CD14-positive monocyte (primary cell): ENCODE measurements around the gene FHOD3. TPM values are rescaled to one million over a fixed set of nuclear protein-coding genes. Genes with fewer than 3 reads are reported as not detected.

ENCODE experiments used
- DNase-seq, 3 donors: peaks; one replicate each; pipeline ENCODE4 v3.0.0-alpha.2; 2011 to 2022
- H2AFZ ChIP-seq: 2 replicates; pipeline ENCODE4 v1.6.0; 2012; ENCODE audit warnings: mild to moderate bottlenecking, low read depth, low read length, inconsistent platforms; ENCODE audit not compliant: insufficient read depth, poor library complexity, severe bottlenecking
- H3K27ac ChIP-seq, 2 donors: 1 replicate in 1 of 2; 2 replicates in 1 of 2; pipeline ENCODE4 v1.5.1; 2012 to 2013; ENCODE audit warnings: low read length in 2 of 2, control low read depth in 1 of 2, inconsistent platforms in 1 of 2, low read depth in 1 of 2, mild to moderate bottlenecking in 1 of 2
- H3K27me3 ChIP-seq, 2 donors: one replicate each; pipeline versions ENCODE4 v1.6.0 to v1.6.1; 2011 to 2013; ENCODE audit warnings: low read length in 2 of 2; ENCODE audit not compliant: control insufficient read depth in 2 of 2, insufficient read depth in 2 of 2
- H3K36me3 ChIP-seq, 2 donors: replicated peaks in 1 of 2; 1 replicate in 1 of 2; 2 replicates in 1 of 2; pipeline versions ENCODE4 v1.5.1 to v1.6.1; 2012 to 2013; ENCODE audit warnings: low read length in 2 of 2, control low read depth in 1 of 2, inconsistent platforms in 1 of 2, mild to moderate bottlenecking in 1 of 2; ENCODE audit not compliant: insufficient read depth in 2 of 2, control insufficient read depth in 1 of 2
- H3K4me1 ChIP-seq, 2 donors: 1 replicate in 1 of 2; 2 replicates in 1 of 2; pipeline versions ENCODE4 v1.5.1 to v1.6.1; 2012 to 2013; ENCODE audit warnings: low read length in 2 of 2, control low read depth in 1 of 2, inconsistent platforms in 1 of 2, mild to moderate bottlenecking in 1 of 2, moderate library complexity in 1 of 2; ENCODE audit not compliant: insufficient read depth in 2 of 2, control insufficient read depth in 1 of 2
- H3K4me2 ChIP-seq: replicated peaks from 2 replicates; pipeline ENCODE3; 2012; ENCODE audit warnings: low read length, moderate library complexity, mild to moderate bottlenecking; ENCODE audit not compliant: poor library complexity, severe bottlenecking; ENCODE audit errors: extremely low read depth
- H3K4me3 ChIP-seq, 3 experiments: fragments of 200-600 bp in 1 of 3; sonication (generic) in 1 of 3; replicated peaks in 1 of 3; 1 replicate in 2 of 3; 2 replicates in 1 of 3; pipeline ENCODE4 v1.5.1; 2011 to 2013; ENCODE audit warnings: low read length in 3 of 3, mild to moderate bottlenecking in 3 of 3, control low read depth in 2 of 3, low read depth in 2 of 3, inconsistent platforms in 1 of 3, moderate library complexity in 1 of 3
- H3K79me2 ChIP-seq: 2 replicates; pipeline ENCODE4 v1.6.0; 2012; ENCODE audit warnings: mild to moderate bottlenecking, control low read depth, inconsistent platforms, low read length, moderate library complexity; ENCODE audit not compliant: insufficient read depth
- H3K9ac ChIP-seq: 2 replicates; pipeline ENCODE4 v1.6.0; 2017; ENCODE audit warnings: low read length, mild to moderate bottlenecking; ENCODE audit not compliant: insufficient read depth, poor library complexity, severe bottlenecking
- H3K9me3 ChIP-seq, 2 donors: replicated peaks in 1 of 2; 1 replicate in 1 of 2; 2 replicates in 1 of 2; pipeline versions ENCODE4 v1.5.1 to v1.6.1; 2012 to 2013; ENCODE audit warnings: low read length in 2 of 2, control low read depth in 1 of 2; ENCODE audit not compliant: control insufficient read depth in 1 of 2, insufficient read depth in 1 of 2
- H4K20me1 ChIP-seq: 2 replicates; pipeline ENCODE4 v1.6.0; 2012; ENCODE audit warnings: mild to moderate bottlenecking, low read length, control low read depth, moderate library complexity; ENCODE audit not compliant: insufficient read depth
- H3K27ac Mint-ChIP-seq, 7 donors: one replicate each; pipeline ENCODE4 v1.8.0; 2020; ENCODE audit warnings: mild to moderate bottlenecking in 7 of 7, mixed read lengths in 7 of 7, moderate library complexity in 6 of 7, inconsistent platforms in 2 of 7
- H3K27me3 Mint-ChIP-seq, 3 donors: one replicate each; pipeline ENCODE4 v1.8.0; 2021 to 2022; ENCODE audit warnings: low read depth in 3 of 3, mild to moderate bottlenecking in 3 of 3, mixed read lengths in 3 of 3, moderate library complexity in 3 of 3, inconsistent platforms in 1 of 3
- H3K36me3 Mint-ChIP-seq, 2 donors: one replicate each; pipeline ENCODE4 v1.8.0; 2020; ENCODE audit warnings: mixed read lengths in 2 of 2, inconsistent platforms in 1 of 2, mild to moderate bottlenecking in 1 of 2
- H3K4me1 Mint-ChIP-seq: one replicate; pipeline ENCODE4 v1.8.0; 2020; ENCODE audit warnings: mild to moderate bottlenecking, mixed read lengths
- H3K4me3 Mint-ChIP-seq, 2 donors: one replicate each; pipeline ENCODE4 v1.8.0; 2020; ENCODE audit warnings: mild to moderate bottlenecking in 2 of 2, mixed read lengths in 2 of 2, moderate library complexity in 1 of 2
- H3K9me3 Mint-ChIP-seq, 7 donors: one replicate each; pipeline ENCODE4 v1.8.0; 2020 to 2022; ENCODE audit warnings: mixed read lengths in 7 of 7, mild to moderate bottlenecking in 6 of 7, moderate library complexity in 6 of 7, inconsistent platforms in 2 of 7
- CTCF ChIP-seq: fragments of 200-600 bp; IDR thresholded peaks from one replicate; pipeline ENCODE4 v1.8.0; 2022; ENCODE audit warnings: antibody characterized with exemption, mild to moderate bottlenecking
- WGBS: methylation state at CpG from one replicate; pipeline ENCODE4 v1.1.5; 2013; ENCODE audit warnings: missing lambda C conversion rate; ENCODE audit not compliant: insufficient coverage; 5-methylcytosine and 5-hydroxymethylcytosine counted together
- intact Hi-C, 2 donors: fragments of 100-400 bp; cut with micrococcal nuclease; formaldehyde crosslinking; loops; one replicate each; pipeline versions ENCODE4 v1.15.0 to v1.15.1; 2023
- polyA plus RNA-seq, 3 donors: library from polyadenylated mRNA; depleted of rRNA in 1 of 3; unstranded in 2 of 3; stranded (reverse) in 1 of 3; fragments of 300-500 nt in 2 of 3; fragments of >200 nt in 1 of 3; fragmentation: Illumina TruSeq in 2 of 3; gene quantifications; 1 replicate in 2 of 3; 2 replicates in 1 of 3; pipeline ENCODE4 v1.2.3, GENCODE V29; 2012 to 2021

The FHOD3 gene
- polyA plus RNA-seq, 3 donors: not detected

GRCh38 chr18:36376361-36376760 lies 78.8 kb downstream of the FHOD3 start:
- WGBS: 100% methylated on average over 1 of the region's 1 CpG
- H3K79me2 ChIP-seq: no peaks in the 10 kb centered on the region

DNA sequence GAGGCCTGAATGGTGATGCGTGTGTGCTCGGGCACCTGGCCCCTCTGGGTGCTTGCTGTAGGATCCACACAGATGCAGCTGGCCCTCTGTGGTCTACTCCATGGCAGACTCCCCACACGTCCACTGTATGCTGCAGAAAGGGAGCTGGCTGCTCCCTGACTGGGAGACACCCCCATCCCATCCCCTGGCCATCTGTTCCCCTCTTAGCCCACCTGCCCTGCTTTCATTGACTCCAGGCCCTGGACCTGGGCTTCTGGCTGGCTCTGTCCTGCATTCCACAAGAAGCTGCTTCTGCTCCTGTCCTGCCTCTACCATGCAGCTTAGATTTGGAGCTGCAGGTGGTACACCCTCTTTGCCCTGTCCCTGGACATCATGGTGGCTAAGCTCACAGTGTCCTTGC lies 80.1 kb downstream of the FHOD3 start:
- no peak overlapping the region for H3K27ac Mint-ChIP-seq
- Histone ChIP-seq H3K27ac (no peak overlapping the region), H3K9ac (no peak overlapping the region), H2AFZ (no peak overlapping the region), H3K27me3 (peaks cover 8 to 26% of the 10 kb centered on the region in 2 donors), H4K20me1 (no peaks in the 10 kb centered on the region), H3K79me2 (no peaks in the 10 kb centered on the region), H3K36me3 (no peaks in the 10 kb centered on the region), H3K9me3 (no peaks in the 10 kb centered on the region), H3K4me1 (no peaks in the 10 kb centered on the region), H3K4me3 (no peak overlapping the region), H3K4me2 (no peak overlapping the region)
- no peaks in the 10 kb centered on the region for H3K9me3 Mint-ChIP-seq
- DNase-seq: no peak
- H3K36me3 Mint-ChIP-seq: no peaks in the 10 kb centered on the region
- peaks cover 10 to 53% (median 52%) of the 10 kb centered on the region in 3 donors for H3K27me3 Mint-ChIP-seq
- intact Hi-C loops: loop anchor here in 1 of 2 donors (10.0 kb wide), 1 partner anchor 57 kb away; no protein-coding TSS in a partner anchor
- no peak overlapping the region for H3K4me3 Mint-ChIP-seq
- WGBS: 95% methylated on average over 2 of the region's 3 CpGs
- H3K4me1 Mint-ChIP-seq: peaks cover 8% of the 10 kb centered on the region
- no peak for TF ChIP-seq CTCF

More at GRCh38 chr18:36376361-36376760, 78.8 kb downstream of the FHOD3 start:
- Histone ChIP-seq H4K20me1 (no peaks in the 10 kb centered on the region), H3K9me3 (no peaks in the 10 kb centered on the region), H3K27me3 (peaks cover 18 to 32% of the 10 kb centered on the region in 2 donors), H3K4me3 (no peak overlapping the region), H3K27ac (no peak overlapping the region), H3K4me1 (no peaks in the 10 kb centered on the region), H3K4me2 (no peak overlapping the region), H3K36me3 (no peaks in the 10 kb centered on the region), H2AFZ (no peak overlapping the region), H3K9ac (no peak overlapping the region)
- Mint-ChIP-seq H3K27ac (no peak overlapping the region), H3K4me3 (no peak overlapping the region), H3K4me1 (peaks cover 9% of the 10 kb centered on the region), H3K9me3 (peaks cover 0 to 7% (median under 1%) of the 10 kb centered on the region in 7 donors), H3K36me3 (no peaks in the 10 kb centered on the region), H3K27me3 (peaks cover 23 to 60% (median 55%) of the 10 kb centered on the region in 3 donors)
- no peak for DNase-seq
- no peak for TF ChIP-seq CTCF
- intact Hi-C loops: loop anchor here in 1 of 2 donors (10.0 kb wide), 1 partner anchor 58 kb away; no protein-coding TSS in a partner anchor
